ENCODE measurements around the gene PDLIM1.
"Not testable (repeated sequence)": the region's sequence is repeated elsewhere in the genome, so short reads cannot be mapped to it uniquely, and the experiment has no call there.

GRCh38 chr10:95228934-95229723 is 61.7 kb downstream of the PDLIM1 start:
- not testable (repeated sequence) for TF ChIP-seq RARB (CRISPR knock-in tag; IDR thresholded peaks at IDR 0.05); SNAI2 (CRISPR knock-in tag; IDR thresholded peaks at IDR 0.05); PATZ1 (CRISPR knock-in tag; IDR thresholded peaks at IDR 0.05; ENCODE audit: borderline replicate concordance); ESRRG (CRISPR knock-in tag; IDR thresholded peaks at IDR 0.05); ZFP30 (CRISPR knock-in tag; IDR thresholded peaks at IDR 0.05); ARNTL (CRISPR knock-in tag; IDR thresholded peaks at IDR 0.05; ENCODE audit: borderline replicate concordance, low read depth); POU6F1 (CRISPR knock-in tag; IDR thresholded peaks at IDR 0.05; ENCODE audit: borderline replicate concordance, low read depth); ZNF70 (CRISPR knock-in tag; IDR thresholded peaks at IDR 0.05); ISL1 (CRISPR knock-in tag; IDR thresholded peaks at IDR 0.05); BACH2 (CRISPR knock-in tag; IDR thresholded peaks at IDR 0.05; ENCODE audit: borderline replicate concordance); TOX (CRISPR knock-in tag; IDR thresholded peaks at IDR 0.05; ENCODE audit: borderline replicate concordance); ZC3H10 (CRISPR knock-in tag; IDR thresholded peaks at IDR 0.05)
- 0 out of 2 replicates have a peak, but pooled peaks have one; percentile 32 for TF ChIP-seq ZFP3 (CRISPR knock-in tag; IDR thresholded peaks at IDR 0.05)
